Adrenal gland (tissue), 5 donors: ENCODE data around the gene FAM170B.

Experiments used
- POLR2A ChIP-seq, 2 donors: fragments of 450-650 bp; IDR thresholded peaks; one replicate each; pipeline ENCODE4 v1.6.1; 2017; ENCODE audit warnings: antibody characterized with exemption in 2 of 2, mild to moderate bottlenecking in 2 of 2, moderate library complexity in 1 of 2
- TF ChIP-seq, protein P1 (sequence below), 6 experiments: fragments of 450-650 bp in 4 of 6; fragments of 200-600 bp in 2 of 6; sonication (generic) in 1 of 6; IDR thresholded peaks; 1 replicate in 5 of 6; 2 replicates in 1 of 6; pipeline versions ENCODE4 v1.5.1 to v1.8.0; 2016 to 2021; ENCODE audit warnings: antibody characterized with exemption in 6 of 6, mild to moderate bottlenecking in 2 of 6, moderate library complexity in 1 of 6
- donor health status: DM: no; HTN: no; CAD: no.

GRCh38 chr10:49110684-49111319 lies 23.0 kb downstream of the FAM170B start:
- no peak for TF ChIP-seq POLR2A (IDR thresholded peaks at IDR 0.05)
- TF ChIP-seq, protein P1, sequence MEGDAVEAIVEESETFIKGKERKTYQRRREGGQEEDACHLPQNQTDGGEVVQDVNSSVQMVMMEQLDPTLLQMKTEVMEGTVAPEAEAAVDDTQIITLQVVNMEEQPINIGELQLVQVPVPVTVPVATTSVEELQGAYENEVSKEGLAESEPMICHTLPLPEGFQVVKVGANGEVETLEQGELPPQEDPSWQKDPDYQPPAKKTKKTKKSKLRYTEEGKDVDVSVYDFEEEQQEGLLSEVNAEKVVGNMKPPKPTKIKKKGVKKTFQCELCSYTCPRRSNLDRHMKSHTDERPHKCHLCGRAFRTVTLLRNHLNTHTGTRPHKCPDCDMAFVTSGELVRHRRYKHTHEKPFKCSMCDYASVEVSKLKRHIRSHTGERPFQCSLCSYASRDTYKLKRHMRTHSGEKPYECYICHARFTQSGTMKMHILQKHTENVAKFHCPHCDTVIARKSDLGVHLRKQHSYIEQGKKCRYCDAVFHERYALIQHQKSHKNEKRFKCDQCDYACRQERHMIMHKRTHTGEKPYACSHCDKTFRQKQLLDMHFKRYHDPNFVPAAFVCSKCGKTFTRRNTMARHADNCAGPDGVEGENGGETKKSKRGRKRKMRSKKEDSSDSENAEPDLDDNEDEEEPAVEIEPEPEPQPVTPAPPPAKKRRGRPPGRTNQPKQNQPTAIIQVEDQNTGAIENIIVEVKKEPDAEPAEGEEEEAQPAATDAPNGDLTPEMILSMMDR (IDR thresholded peaks at IDR 0.05), result no peak
